GM12874 (cell line): ENCODE results near the gene C1GALT1C1L.

ENCODE experiments used
- TF ChIP-seq, protein P1 (sequence below): IDR thresholded peaks from 2 replicates; pipeline ENCODE4 v1.5.1; 2011; ENCODE audit warnings: low read depth, mild to moderate bottlenecking, control low read depth, low read length, moderate library complexity; ENCODE audit not compliant: insufficient read depth

C1GALT1C1L gene

DNA sequence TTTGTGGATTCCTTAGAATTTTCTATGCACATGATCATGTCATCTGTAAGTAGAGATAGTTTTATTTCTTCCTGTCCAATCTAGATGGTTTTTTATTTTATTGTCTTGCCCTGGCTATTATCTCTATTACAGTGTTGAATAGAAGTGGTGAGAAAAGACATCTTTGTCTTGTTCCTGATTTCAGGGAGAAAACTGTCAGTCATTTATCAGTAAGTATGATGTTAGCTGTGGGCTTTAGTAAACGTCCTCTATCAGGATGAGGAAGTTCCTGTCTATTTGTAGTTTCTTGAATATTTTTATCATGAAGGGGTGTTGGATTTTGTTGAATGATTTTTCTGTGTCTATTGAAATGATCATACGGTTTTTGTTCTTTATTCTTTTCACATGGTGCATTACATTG, 33.9 kb downstream of the C1GALT1C1L start:
- TF ChIP-seq, protein P1, sequence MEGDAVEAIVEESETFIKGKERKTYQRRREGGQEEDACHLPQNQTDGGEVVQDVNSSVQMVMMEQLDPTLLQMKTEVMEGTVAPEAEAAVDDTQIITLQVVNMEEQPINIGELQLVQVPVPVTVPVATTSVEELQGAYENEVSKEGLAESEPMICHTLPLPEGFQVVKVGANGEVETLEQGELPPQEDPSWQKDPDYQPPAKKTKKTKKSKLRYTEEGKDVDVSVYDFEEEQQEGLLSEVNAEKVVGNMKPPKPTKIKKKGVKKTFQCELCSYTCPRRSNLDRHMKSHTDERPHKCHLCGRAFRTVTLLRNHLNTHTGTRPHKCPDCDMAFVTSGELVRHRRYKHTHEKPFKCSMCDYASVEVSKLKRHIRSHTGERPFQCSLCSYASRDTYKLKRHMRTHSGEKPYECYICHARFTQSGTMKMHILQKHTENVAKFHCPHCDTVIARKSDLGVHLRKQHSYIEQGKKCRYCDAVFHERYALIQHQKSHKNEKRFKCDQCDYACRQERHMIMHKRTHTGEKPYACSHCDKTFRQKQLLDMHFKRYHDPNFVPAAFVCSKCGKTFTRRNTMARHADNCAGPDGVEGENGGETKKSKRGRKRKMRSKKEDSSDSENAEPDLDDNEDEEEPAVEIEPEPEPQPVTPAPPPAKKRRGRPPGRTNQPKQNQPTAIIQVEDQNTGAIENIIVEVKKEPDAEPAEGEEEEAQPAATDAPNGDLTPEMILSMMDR = no peak

DNA sequence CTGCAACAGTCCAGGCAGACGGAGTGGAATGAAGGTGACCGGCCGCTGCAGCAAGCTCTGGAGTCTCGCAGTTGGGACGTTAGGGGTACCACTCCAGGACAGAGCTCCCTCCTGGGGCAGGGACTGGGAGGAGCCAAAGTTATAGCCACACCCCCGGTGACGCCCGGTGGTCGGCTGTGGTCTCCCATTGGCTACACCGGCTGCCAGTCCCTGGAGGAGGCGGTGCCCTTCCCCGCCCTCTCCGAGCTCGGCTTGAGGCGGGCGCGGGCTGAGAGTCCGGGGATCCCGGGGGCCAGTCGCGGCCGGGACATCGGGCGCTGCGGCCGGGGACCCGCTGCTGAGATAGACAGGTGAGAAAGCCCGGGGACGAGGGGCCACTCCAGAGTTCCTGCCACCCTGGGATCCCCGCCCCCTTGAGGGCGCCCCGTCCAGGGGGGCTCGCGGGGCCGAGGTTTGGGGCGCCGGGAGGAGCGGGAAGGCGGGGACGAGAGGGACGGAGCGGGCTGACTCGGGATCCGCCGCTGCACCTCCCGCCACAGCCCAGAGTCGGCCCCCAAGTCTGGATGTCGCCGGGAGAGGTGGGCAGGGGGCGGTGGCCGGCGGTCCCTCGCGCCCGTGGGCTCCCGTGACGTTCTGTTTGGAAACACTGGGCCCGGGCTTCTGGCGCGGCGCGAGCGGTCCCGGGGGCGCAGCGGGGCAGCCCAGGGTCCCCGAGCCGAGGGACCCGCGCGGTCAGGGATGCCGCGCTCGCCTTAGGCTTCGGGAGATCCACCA, 39.0 kb downstream of the C1GALT1C1L start, which contains the start of gene PLEKHH2:
TSS of gene PLEKHH2 (plus strand) at position 231 of the 774 bp plus-strand sequence. CDS start 7,414 bp downstream, outside the sequence.
- TF ChIP-seq, protein P1 = no peak

DNA sequence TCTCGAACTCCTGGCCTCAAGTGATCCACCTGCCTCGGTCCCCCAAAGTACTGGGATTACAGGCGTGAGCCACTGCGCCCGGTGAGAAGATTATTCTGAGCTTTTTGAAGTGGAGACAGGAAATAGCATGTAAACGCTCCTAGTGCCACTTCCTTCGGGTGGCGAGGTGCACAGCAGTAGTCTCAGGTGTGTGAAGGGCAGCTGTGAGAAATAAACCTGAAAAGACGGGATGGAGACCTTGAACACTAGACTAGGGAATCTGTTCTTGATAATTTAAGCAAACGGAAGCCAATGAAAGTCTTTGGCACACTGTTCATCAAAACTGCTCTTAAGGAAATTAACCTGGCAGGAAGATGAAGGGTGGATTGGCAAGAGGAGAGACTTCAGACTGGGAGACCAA, 39.6 kb downstream of the C1GALT1C1L start:
- TF ChIP-seq, protein P1 = no peak

DNA sequence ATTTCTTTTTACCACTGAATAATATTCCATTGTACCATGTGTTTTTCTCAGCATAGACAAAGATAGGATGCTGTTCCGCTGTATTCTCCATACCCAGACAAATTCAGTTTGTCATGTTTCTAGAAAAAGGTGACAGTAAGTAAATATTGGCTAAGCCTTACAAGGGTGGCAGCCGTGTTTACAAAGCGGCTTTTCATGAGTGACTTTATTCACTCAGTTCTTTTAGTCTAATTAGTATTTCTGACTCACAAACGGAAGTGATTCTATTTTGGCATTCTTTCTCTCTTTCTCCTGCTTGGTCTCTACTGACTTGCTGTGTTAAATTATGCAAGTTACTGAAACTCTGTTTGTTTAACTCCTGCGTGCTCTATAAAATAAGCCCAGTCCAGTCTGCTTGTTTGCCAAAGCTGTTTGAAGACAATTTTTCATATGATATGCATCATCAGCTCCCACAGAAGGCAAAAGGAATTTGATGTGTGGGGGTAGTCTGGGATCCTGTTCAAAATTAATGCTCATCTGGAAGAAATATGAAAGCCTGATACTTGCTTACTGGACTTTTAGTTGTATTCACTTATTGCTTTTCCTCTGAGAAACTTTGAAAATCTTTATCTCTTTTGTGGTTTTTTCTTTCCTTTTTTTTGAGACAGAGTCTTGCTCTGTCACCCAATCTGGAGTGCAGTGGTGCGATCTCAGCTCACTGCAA, 41.5 kb downstream of the C1GALT1C1L start:
- TF ChIP-seq, protein P1 = no peak

DNA sequence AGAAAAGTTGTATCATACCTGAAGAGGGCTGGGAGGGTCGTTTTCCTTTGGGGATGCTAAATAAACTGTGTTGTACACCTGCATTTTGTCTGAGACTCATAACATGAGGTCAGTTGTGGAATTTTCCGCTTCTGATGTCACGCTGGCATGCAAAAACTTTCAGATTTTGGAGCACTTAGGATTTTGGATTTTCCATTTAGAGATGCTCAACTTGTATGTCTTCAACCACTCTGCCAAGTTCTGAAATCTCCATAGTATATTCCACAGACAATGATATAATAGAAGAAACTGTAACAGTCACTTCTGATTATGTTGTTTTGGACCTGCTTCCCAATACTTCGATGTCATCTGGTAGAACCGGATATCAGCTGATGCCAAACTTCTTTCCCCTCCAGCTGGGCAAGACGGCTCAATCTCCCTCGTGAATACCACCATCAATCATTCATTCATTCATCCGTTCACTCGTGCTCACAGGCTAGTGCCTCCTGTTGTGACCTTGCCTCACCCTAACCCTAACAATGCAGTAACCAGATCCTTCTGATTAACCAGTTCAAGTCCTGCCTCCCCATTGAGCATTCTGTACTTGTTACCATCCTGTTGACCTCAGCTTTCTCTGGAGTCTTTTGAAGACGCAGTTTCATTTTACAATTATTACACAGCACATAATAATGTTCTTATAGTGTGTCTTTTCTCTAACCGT, 44.5 kb downstream of the C1GALT1C1L start:
- TF ChIP-seq, protein P1 = no peak
